CD1c-positive myeloid dendritic cell (primary cell): ENCODE data around the gene MIER2.

Experiments used
- DNase-seq: peaks from one replicate; pipeline ENCODE4 v3.0.0-alpha.2; 2016; ENCODE audit errors: extremely low spot score

The MIER2 gene

GRCh38 chr19:377801-378581, 33.4 kb upstream of the MIER2 start:
- DNase-seq, result no peak

- DNase-seq, result no peak
Measured at GRCh38 chr19:376111-376470, 31.5 kb upstream of the MIER2 start.

GRCh38 chr19:375395-376110, 31.0 kb upstream of the MIER2 start:
- no peak for DNase-seq

GRCh38 chr19:374886-375235, 30.3 kb upstream of the MIER2 start:
- no peak for DNase-seq

GRCh38 chr19:374183-374885, 29.7 kb upstream of the MIER2 start:
- DNase-seq, result no peak

- no peak for DNase-seq
Measured at GRCh38 chr19:373391-374182, 29.0 kb upstream of the MIER2 start.

- no peak for DNase-seq
Measured at GRCh38 chr19:372306-372890, 27.8 kb upstream of the MIER2 start.

GRCh38 chr19:371501-372168, 27.0 kb upstream of the MIER2 start:
- no peak for DNase-seq

- no peak for DNase-seq
Measured at GRCh38 chr19:370641-371330, 26.2 kb upstream of the MIER2 start.

GRCh38 chr19:369876-370275, 25.3 kb upstream of the MIER2 start:
- DNase-seq, result no peak

- DNase-seq, result no peak
Measured at GRCh38 chr19:369256-369655, 24.7 kb upstream of the MIER2 start.

GRCh38 chr19:368630-369024, 24.0 kb upstream of the MIER2 start:
- DNase-seq, result no peak

GRCh38 chr19:367963-368629, 23.5 kb upstream of the MIER2 start:
- DNase-seq, result peak; percentile 29

- no peak for DNase-seq
Measured at GRCh38 chr19:367561-367960, 23.0 kb upstream of the MIER2 start.

- DNase-seq, result no peak
Measured at GRCh38 chr19:366951-367350, 22.4 kb upstream of the MIER2 start.

GRCh38 chr19:366205-366783, 21.7 kb upstream of the MIER2 start:
- DNase-seq, result no peak

GRCh38 chr19:364496-365287, 20.1 kb upstream of the MIER2 start:
- no peak for DNase-seq

- DNase-seq, result no peak
Measured at GRCh38 chr19:362683-363082, 18.1 kb upstream of the MIER2 start.

GRCh38 chr19:362154-362553, 17.6 kb upstream of the MIER2 start:
- DNase-seq, result no peak
